SH-SY5Y (cell line): Measurements from ENCODE around the gene EIF3A.

Source experiments
- GATA2 ChIP-seq: IDR thresholded peaks from 2 replicates; pipeline ENCODE4 v1.6.1; 2011; ENCODE audit warnings: mild to moderate bottlenecking, low read depth, low read length
- GATA3 ChIP-seq: IDR thresholded peaks from 2 replicates; pipeline ENCODE4 v1.6.1; 2011; ENCODE audit warnings: low read depth, mild to moderate bottlenecking, low read length, moderate library complexity

- TF ChIP-seq GATA2 (no peak), GATA3 (no peak)
These were observed 35.1 kb downstream of the EIF3A start for GRCh38 chr10:119045561-119045960.
